Natural killer cell (primary cell): Measurements from ENCODE around the gene ATF6. TPM values are rescaled to one million over a fixed set of nuclear protein-coding genes. Genes with fewer than 3 reads are reported as not detected.
A peak's percentile ranks its signal among the peaks of the same experiment; 100 is the strongest.

ENCODE experiments used
- ATAC-seq, 3 donors: fragments of 150-1000 bp in 2 of 3; fragments of 200-7000 bp in 1 of 3; cut with Tn5 transposase; 1 replicate in 1 of 3; 2 replicates in 2 of 3; pipeline ENCODE4 v1.10.0; 2021; ENCODE audit warnings: mild to moderate bottlenecking in 2 of 3, moderate library complexity in 2 of 3
- DNase-seq, 2 donors: peaks; one replicate each; pipeline versions ENCODE4 v3.0.0 to v3.0.0-alpha.2; 2013 to 2021; ENCODE audit warnings: mixed read lengths in 1 of 2
- H3K27ac ChIP-seq: one replicate; pipeline ENCODE4 v1.5.1; 2013; ENCODE audit warnings: mild to moderate bottlenecking, low read length
- H3K27me3 ChIP-seq: one replicate; pipeline ENCODE4 v1.6.1; 2013; ENCODE audit warnings: low read length; ENCODE audit not compliant: control insufficient read depth, insufficient read depth
- H3K36me3 ChIP-seq: one replicate; pipeline ENCODE4 v1.6.1; 2013; ENCODE audit warnings: low read length; ENCODE audit not compliant: control insufficient read depth, insufficient read depth
- H3K4me1 ChIP-seq: one replicate; pipeline ENCODE4 v1.6.1; 2013; ENCODE audit warnings: low read length; ENCODE audit not compliant: control insufficient read depth, insufficient read depth
- H3K4me3 ChIP-seq: one replicate; pipeline ENCODE4 v1.5.1; 2013; ENCODE audit warnings: low read length
- H3K9me3 ChIP-seq: one replicate; pipeline ENCODE4 v1.6.1; 2013; ENCODE audit warnings: low read length; ENCODE audit not compliant: control insufficient read depth, insufficient read depth
- H3K27ac Mint-ChIP-seq, 2 donors: one replicate each; pipeline ENCODE4 v1.8.0; 2022; ENCODE audit warnings: mild to moderate bottlenecking in 2 of 2, mixed read lengths in 2 of 2, moderate library complexity in 1 of 2
- H3K27me3 Mint-ChIP-seq, 2 donors: one replicate each; pipeline ENCODE4 v1.8.0; 2022; ENCODE audit warnings: low read depth in 2 of 2, mixed read lengths in 2 of 2
- H3K36me3 Mint-ChIP-seq: one replicate; pipeline ENCODE4 v1.8.0; 2022; ENCODE audit warnings: mixed read lengths
- H3K4me1 Mint-ChIP-seq, 2 donors: one replicate each; pipeline ENCODE4 v1.8.0; 2022; ENCODE audit warnings: mixed read lengths in 2 of 2
- H3K4me3 Mint-ChIP-seq: one replicate; pipeline ENCODE4 v1.8.0; 2022; ENCODE audit warnings: mild to moderate bottlenecking, moderate library complexity, mixed read lengths
- H3K9me3 Mint-ChIP-seq, 2 donors: one replicate each; pipeline ENCODE4 v1.8.0; 2022; ENCODE audit warnings: mixed read lengths in 2 of 2
- CTCF ChIP-seq: fragments of 200-600 bp; IDR thresholded peaks from one replicate; pipeline ENCODE4 v1.8.0; 2022; ENCODE audit warnings: antibody characterized with exemption
- WGBS: methylation state at CpG from one replicate; pipeline ENCODE4 v1.1.7; 2013; ENCODE audit warnings: missing lambda C conversion rate; ENCODE audit not compliant: insufficient coverage; 5-methylcytosine and 5-hydroxymethylcytosine counted together
- intact Hi-C: fragments of 100-400 bp; cut with micrococcal nuclease; formaldehyde crosslinking; loops from one replicate; pipeline ENCODE4 v1.14.2; 2022
- total RNA-seq, 4 donors: library from RNA; stranded (reverse); fragments of 120-200 nt in 1 of 4; gene quantifications; one replicate each; pipeline versions ENCODE4 v1.2.3 to v1.2.4, GENCODE V29; 2013 to 2022

The ATF6 gene
- total RNA-seq, 3 donors from 2014 or later (not counting 1 experiment from before 2014, with no cell fraction given): 16.8 to 25.0 (median 21.8) TPM

- intact Hi-C loops: no loop called here
- H3K36me3 Mint-ChIP-seq: peaks cover 13% of the 10 kb centered on the region
- H3K4me3 Mint-ChIP-seq: peak within 1 kb of the TSS; percentile 99
- H3K4me1 ChIP-seq: peaks cover 17% of the 10 kb centered on the region
- H3K36me3 ChIP-seq: peaks cover 31% of the 10 kb centered on the region
- TF ChIP-seq CTCF: no peak
- ATAC-seq (peak; percentile 94 to 98 (median 97)), DNase-seq (peak; percentile 72 to 91)
- no peaks in the 10 kb centered on the region for H3K9me3 Mint-ChIP-seq
- H3K9me3 ChIP-seq: no peaks in the 10 kb centered on the region
- no peaks in the 10 kb centered on the region for H3K27me3 ChIP-seq
- peak within 1 kb of the TSS; percentile 89 to 93 for H3K27ac Mint-ChIP-seq
- H3K4me3 ChIP-seq: peak within 1 kb of the TSS; percentile 96
- under 1% methylated on average over 63 of the region's 65 CpGs for WGBS
- peaks cover 30 to 32% of the 10 kb centered on the region in 2 donors for H3K4me1 Mint-ChIP-seq
- peaks cover 0 to 7% of the 10 kb centered on the region in 2 donors for H3K27me3 Mint-ChIP-seq
- peak within 1 kb of the TSS; percentile 63 for H3K27ac ChIP-seq
Observed at GRCh38 chr1:161749509-161750407, 16.4 kb upstream of the ATF6 start, which contains the start of gene DUSP12. Gene DUSP12 (plus strand): TSS chr1:161749786. CDS start chr1:161749802, 16 bp downstream.

GRCh38 chr1:161763522-161764098 lies 2.5 kb upstream of the ATF6 start:
- Mint-ChIP-seq H3K27ac (peak overlapping the region; percentile 30 to 53), H3K4me3 (peak overlapping the region; percentile 82), H3K36me3 (no peaks in the 10 kb centered on the region), H3K27me3 (no peaks in the 10 kb centered on the region), H3K4me1 (peaks cover 28 to 30% of the 10 kb centered on the region in 2 donors), H3K9me3 (no peaks in the 10 kb centered on the region)
- intact Hi-C loops: no loop called here
- WGBS: 71% methylated on average over 6 of the region's 7 CpGs
- no peaks in the 10 kb centered on the region for H3K27me3 ChIP-seq
- peaks cover 21% of the 10 kb centered on the region for H3K4me1 ChIP-seq
- H3K4me3 ChIP-seq: no peak overlapping the region
- no peak overlapping the region for H3K27ac ChIP-seq
- peak; percentile 66 for TF ChIP-seq CTCF
- no peaks in the 10 kb centered on the region for H3K9me3 ChIP-seq
- no peak for ATAC-seq
- H3K36me3 ChIP-seq: peaks cover 4% of the 10 kb centered on the region
- DNase-seq: peak in 1 of 2 donors; percentile 76

GRCh38 chr1:161768461-161768860 lies 2.3 kb downstream of the ATF6 start:
- no peaks in the 10 kb centered on the region for H3K9me3 Mint-ChIP-seq
- Histone ChIP-seq H3K27me3 (no peaks in the 10 kb centered on the region), H3K4me3 (no peak overlapping the region), H3K27ac (no peak overlapping the region), H3K36me3 (no peaks in the 10 kb centered on the region), H3K9me3 (no peaks in the 10 kb centered on the region), H3K4me1 (peaks cover 21% of the 10 kb centered on the region)
- no peak for TF ChIP-seq CTCF
- DNase-seq: no peak
- H3K27me3 Mint-ChIP-seq: no peaks in the 10 kb centered on the region
- H3K36me3 Mint-ChIP-seq: no peaks in the 10 kb centered on the region
- intact Hi-C loops: no loop called here
- H3K27ac Mint-ChIP-seq: peak overlapping the region in 1 of 2 donors; percentile 29
- peaks cover 33 to 34% of the 10 kb centered on the region in 2 donors for H3K4me1 Mint-ChIP-seq
- no peak for ATAC-seq
- peak overlapping the region; percentile 96 for H3K4me3 Mint-ChIP-seq
- 98% methylated on average over 5 of the region's 5 CpGs for WGBS
